Measurements from ENCODE around the gene SHF.

SHF gene

GRCh38 chr15:45187578-45187893, 230 bp downstream of the SHF start:
- no peak for TF ChIP-seq CTCF (IDR thresholded peaks at IDR 0.05)

- no peak for TF ChIP-seq CTCF (IDR thresholded peaks at IDR 0.05)
Measured at GRCh38 chr15:45186771-45187577, 792 bp downstream of the SHF start.

GRCh38 chr15:45185903-45186770, 1.6 kb downstream of the SHF start:
- no peak for TF ChIP-seq CTCF (IDR thresholded peaks at IDR 0.05)

GRCh38 chr15:45185069-45185779, 2.5 kb downstream of the SHF start:
- no peak for TF ChIP-seq CTCF (IDR thresholded peaks at IDR 0.05)

GRCh38 chr15:45184562-45185041, 3.2 kb downstream of the SHF start:
- TF ChIP-seq CTCF (IDR thresholded peaks at IDR 0.05): no peak

DNA sequence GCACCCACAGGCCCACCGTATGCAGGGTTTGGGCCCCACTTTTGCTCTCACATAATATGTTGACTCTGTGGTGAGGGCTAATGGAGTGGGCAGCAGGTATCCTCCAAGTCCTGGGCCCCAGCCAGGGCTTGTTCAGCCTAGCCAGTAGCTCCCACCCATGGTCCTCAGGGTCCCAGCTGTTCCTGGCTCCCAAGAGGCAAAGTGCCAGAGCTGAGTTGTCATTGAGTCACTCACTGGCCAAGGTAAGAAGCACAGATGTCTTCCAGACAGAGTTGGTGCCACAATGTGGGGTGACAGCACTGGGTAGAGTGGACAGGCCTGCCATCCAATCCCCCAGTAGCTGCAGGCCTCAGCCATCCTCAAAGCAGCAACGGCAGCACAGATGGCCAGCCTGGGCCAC, 4.3 kb downstream of the SHF start:
- no peak for TF ChIP-seq CTCF (IDR thresholded peaks at IDR 0.05)

- no peak for TF ChIP-seq CTCF (IDR thresholded peaks at IDR 0.05)
Measured at GRCh38 chr15:45182996-45183395, 4.8 kb downstream of the SHF start.

All from LNCAP (cell line).